DOHH2 (cell line): ENCODE results near the gene SDHAF1.

Experiments used
- EZH2phosphoT487 ChIP-seq: fragments of 200-600 bp; sonication (generic); IDR thresholded peaks from 2 replicates; pipeline ENCODE4 v1.6.1; 2017; ENCODE audit warnings: borderline replicate concordance, mild to moderate bottlenecking, antibody characterized with exemption, low read length, moderate library complexity, mixed read lengths
- TF ChIP-seq, protein P1 (sequence below): fragments of 200-600 bp; sonication (generic); IDR thresholded peaks from one replicate; pipeline ENCODE4 v1.5.1; 2014; ENCODE audit warnings: antibody characterized with exemption, mild to moderate bottlenecking, low read depth, low read length; ENCODE audit not compliant: poor library complexity, severe bottlenecking

DNA sequence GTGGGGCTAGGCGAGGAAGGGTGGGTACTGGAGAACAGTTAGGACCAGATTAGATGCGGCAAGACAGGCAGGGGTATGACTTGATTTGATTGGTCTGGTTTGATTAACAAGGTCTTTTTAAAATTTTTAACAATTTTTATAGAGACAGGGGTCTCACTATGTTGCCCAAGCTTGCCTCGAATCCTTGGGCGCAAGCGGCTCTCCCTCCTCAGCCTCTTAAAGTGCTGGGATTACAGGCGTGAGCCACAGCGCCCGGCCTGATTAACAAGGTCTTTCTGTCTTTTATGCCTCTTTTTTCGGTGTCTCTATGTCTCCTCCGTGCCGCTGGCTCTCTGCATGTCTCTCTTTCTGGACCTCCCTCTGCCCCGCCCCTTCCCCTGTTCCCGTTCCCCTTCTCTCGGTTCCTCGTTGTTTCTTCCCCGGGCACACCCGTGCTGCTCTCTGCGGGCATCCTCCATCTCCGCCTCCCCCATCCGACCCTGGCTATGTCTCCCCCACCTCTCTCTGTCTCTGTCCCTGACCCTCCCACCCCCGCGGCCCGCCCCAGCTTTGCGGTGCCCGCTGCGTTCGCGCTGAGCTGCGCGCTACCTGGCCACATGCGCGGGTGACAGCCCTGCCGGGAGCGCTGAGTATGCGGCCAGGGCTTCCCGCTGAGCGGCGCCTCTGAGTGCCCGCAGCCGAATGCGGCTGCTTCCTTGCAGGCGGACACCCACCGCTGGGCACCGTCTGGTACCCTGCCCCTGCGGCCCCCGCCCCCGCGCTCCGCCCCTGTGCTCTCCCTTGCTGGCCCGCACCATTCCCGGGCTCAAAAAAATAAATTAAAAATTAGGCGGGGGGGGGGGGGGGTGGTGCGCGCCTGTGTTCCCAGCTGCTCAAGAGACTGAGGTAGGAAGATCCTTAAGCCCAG lies 8.1 kb upstream of the SDHAF1 start:
- TF ChIP-seq, protein P1, sequence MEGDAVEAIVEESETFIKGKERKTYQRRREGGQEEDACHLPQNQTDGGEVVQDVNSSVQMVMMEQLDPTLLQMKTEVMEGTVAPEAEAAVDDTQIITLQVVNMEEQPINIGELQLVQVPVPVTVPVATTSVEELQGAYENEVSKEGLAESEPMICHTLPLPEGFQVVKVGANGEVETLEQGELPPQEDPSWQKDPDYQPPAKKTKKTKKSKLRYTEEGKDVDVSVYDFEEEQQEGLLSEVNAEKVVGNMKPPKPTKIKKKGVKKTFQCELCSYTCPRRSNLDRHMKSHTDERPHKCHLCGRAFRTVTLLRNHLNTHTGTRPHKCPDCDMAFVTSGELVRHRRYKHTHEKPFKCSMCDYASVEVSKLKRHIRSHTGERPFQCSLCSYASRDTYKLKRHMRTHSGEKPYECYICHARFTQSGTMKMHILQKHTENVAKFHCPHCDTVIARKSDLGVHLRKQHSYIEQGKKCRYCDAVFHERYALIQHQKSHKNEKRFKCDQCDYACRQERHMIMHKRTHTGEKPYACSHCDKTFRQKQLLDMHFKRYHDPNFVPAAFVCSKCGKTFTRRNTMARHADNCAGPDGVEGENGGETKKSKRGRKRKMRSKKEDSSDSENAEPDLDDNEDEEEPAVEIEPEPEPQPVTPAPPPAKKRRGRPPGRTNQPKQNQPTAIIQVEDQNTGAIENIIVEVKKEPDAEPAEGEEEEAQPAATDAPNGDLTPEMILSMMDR: no peak
- TF ChIP-seq EZH2phosphoT487: no peak
